OCI-LY3 (cell line): Measurements from ENCODE around the gene ARHGAP10.

ENCODE experiments used
- H2AFZ ChIP-seq: fragments of 200-600, 300-600 bp; shearing (Covaris generic); 2 replicates; pipeline ENCODE4 v1.6.0; 2014; ENCODE audit warnings: antibody characterized with exemption, low read depth, low read length
- H3K27ac ChIP-seq: fragments of 200-600, 300-600 bp; sonication (generic); 2 replicates; pipeline ENCODE4 v1.5.1; 2014; ENCODE audit warnings: mild to moderate bottlenecking, low read length, moderate library complexity, mixed read lengths
- H3K27me3 ChIP-seq: fragments of 200-600, 300-600 bp; sonication (generic); 2 replicates; pipeline ENCODE4 v1.6.1; 2014; ENCODE audit warnings: low read depth, low read length, mixed read lengths
- H3K36me3 ChIP-seq: fragments of 200-600, 300-600 bp; sonication (generic); replicated peaks from 2 replicates; pipeline ENCODE3; 2014; ENCODE audit warnings: low read depth, low read length, mixed read lengths
- H3K4me1 ChIP-seq: fragments of 300-600, 200-600 bp; sonication (generic); 2 replicates; pipeline ENCODE4 v1.6.1; 2014; ENCODE audit warnings: low read length, mixed read lengths
- H3K4me2 ChIP-seq: fragments of 200-600, 300-600 bp; sonication (generic); 2 replicates; pipeline ENCODE4 v1.6.1; 2014; ENCODE audit warnings: low read length, mixed read lengths
- H3K4me3 ChIP-seq: fragments of 300-600, 200-600 bp; sonication (generic); 2 replicates; pipeline ENCODE4 v1.5.1; 2014; ENCODE audit warnings: antibody characterized with exemption, mild to moderate bottlenecking, low read length, moderate library complexity
- H3K79me2 ChIP-seq: fragments of 300-600, 200-600 bp; shearing (Covaris generic); 2 replicates; pipeline ENCODE4 v1.6.1; 2014; ENCODE audit warnings: mild to moderate bottlenecking, low read length, mixed read lengths
- H3K9ac ChIP-seq: fragments of 300-600, 200-600 bp; shearing (Covaris generic); 2 replicates; pipeline ENCODE4 v1.6.0; 2014; ENCODE audit warnings: mild to moderate bottlenecking, low read length, moderate library complexity
- H3K9me3 ChIP-seq: fragments of 200-600, 300-600 bp; shearing (Covaris generic); 2 replicates; pipeline ENCODE4 v1.6.1; 2014; ENCODE audit warnings: low read length, mixed read lengths; ENCODE audit not compliant: insufficient read depth
- H4K20me1 ChIP-seq: fragments of 200-600, 300-600 bp; sonication (generic); 2 replicates; pipeline ENCODE4 v1.6.1; 2016; ENCODE audit warnings: low read length, mixed read lengths; ENCODE audit not compliant: insufficient read depth
- CTCF ChIP-seq: fragments of 200-600, 300-600 bp; sonication (generic); IDR thresholded peaks from 2 replicates; pipeline ENCODE4 v1.5.1; 2014; ENCODE audit warnings: antibody characterized with exemption, low read length, low read depth
- EZH2phosphoT487 ChIP-seq: fragments of 200-600 bp; shearing (Covaris generic); IDR thresholded peaks from 2 replicates; pipeline ENCODE4 v1.6.1; 2018; ENCODE audit warnings: antibody characterized with exemption, mixed run types, low read depth

Gene ARHGAP10

GRCh38 chr4:147683717-147684700 lies 47.9 kb upstream of the ARHGAP10 start, which contains the start of gene PRMT9:
PRMT9 (minus strand) TSS chr4:147684163; CDS start chr4:147683987, 176 bp downstream.
- no peaks in the 10 kb centered on the region for H3K27me3 ChIP-seq
- TF ChIP-seq CTCF (no peak), EZH2phosphoT487 (no peak)
- H3K79me2 ChIP-seq = peaks cover 32% of the 10 kb centered on the region
- peak within 1 kb of the TSS; percentile 82 for H3K4me3 ChIP-seq
- peaks cover 3% of the 10 kb centered on the region for H3K36me3 ChIP-seq
- H3K9ac ChIP-seq = peak within 1 kb of the TSS; percentile 78
- H3K9me3 ChIP-seq = no peaks in the 10 kb centered on the region
- peak within 1 kb of the TSS; percentile 56 for H3K27ac ChIP-seq
- H4K20me1 ChIP-seq = 0 out of 2 replicates have a peak, but pooled peaks cover 4% of the 10 kb centered on the region
- peak within 1 kb of the TSS; percentile 87 for H3K4me2 ChIP-seq
- peak within 1 kb of the TSS; percentile 97 for H2AFZ ChIP-seq
- H3K4me1 ChIP-seq = peaks cover 14% of the 10 kb centered on the region

GRCh38 chr4:147689067-147689466 lies 42.8 kb upstream of the ARHGAP10 start:
- no peaks in the 10 kb centered on the region; the same call in 1 of the 2 replicates for H3K79me2 ChIP-seq

GRCh38 chr4:147691820-147692219 lies 40.1 kb upstream of the ARHGAP10 start:
- TF ChIP-seq CTCF (no peak), EZH2phosphoT487 (no peak)
- no peaks in the 10 kb centered on the region for H4K20me1 ChIP-seq
- no peak overlapping the region for H3K4me3 ChIP-seq
- H3K36me3 ChIP-seq = no peaks in the 10 kb centered on the region
- H3K4me2 ChIP-seq = no peak overlapping the region
- H3K79me2 ChIP-seq = no peaks in the 10 kb centered on the region
- no peaks in the 10 kb centered on the region for H3K9me3 ChIP-seq
- no peak overlapping the region for H3K9ac ChIP-seq
- no peak overlapping the region for H3K27ac ChIP-seq
- H2AFZ ChIP-seq = no peak overlapping the region
- 0 out of 2 replicates have a peak, but pooled peaks cover 2% of the 10 kb centered on the region for H3K27me3 ChIP-seq
- H3K4me1 ChIP-seq = peaks cover 5% of the 10 kb centered on the region

More at GRCh38 chr4:147689067-147689466, 42.8 kb upstream of the ARHGAP10 start:
- Histone ChIP-seq H3K27me3 (no peaks in the 10 kb centered on the region), H3K36me3 (no peaks in the 10 kb centered on the region), H3K4me3 (no peak overlapping the region), H3K9me3 (no peaks in the 10 kb centered on the region), H3K4me2 (no peak overlapping the region), H3K4me1 (peaks cover 10% of the 10 kb centered on the region), H3K27ac (no peak overlapping the region), H2AFZ (no peak overlapping the region), H4K20me1 (no peaks in the 10 kb centered on the region), H3K9ac (no peak overlapping the region)
- no peak for TF ChIP-seq EZH2phosphoT487

GRCh38 chr4:147693218-147693617 lies 38.7 kb upstream of the ARHGAP10 start:
- TF ChIP-seq CTCF (no peak), EZH2phosphoT487 (no peak)
- H3K4me2 ChIP-seq = no peak overlapping the region
- 0 out of 2 replicates have a peak overlapping the region, but pooled peaks have one; percentile 9 for H2AFZ ChIP-seq
- no peaks in the 10 kb centered on the region for H3K79me2 ChIP-seq
- H3K27ac ChIP-seq = no peak overlapping the region
- no peak overlapping the region for H3K9ac ChIP-seq
- peaks cover 5% of the 10 kb centered on the region for H3K4me1 ChIP-seq
- no peaks in the 10 kb centered on the region for H3K36me3 ChIP-seq
- H3K9me3 ChIP-seq = no peaks in the 10 kb centered on the region
- peaks cover 3% of the 10 kb centered on the region; the same call in 1 of the 2 replicates for H3K27me3 ChIP-seq
- H3K4me3 ChIP-seq = no peak overlapping the region
- H4K20me1 ChIP-seq = no peaks in the 10 kb centered on the region
